K562 (cell line): Measurements from ENCODE around the gene BMPR2. TPM values are rescaled to one million over a fixed set of nuclear protein-coding genes. Genes with fewer than 3 reads are reported as not detected.

ENCODE experiments used
- ATAC-seq: fragments of 200-7000 bp; cut with Tn5 transposase; 3 replicates; pipeline ENCODE4 v1.9.1; 2020; ENCODE audit warnings: moderate library complexity
- BruUV-seq: library from RNA; stranded (reverse); fragments of 400-500 nt; replicated peaks from 2 replicates; lab custom pipeline; 2021; lab: Mats Ljungman, UMichigan
- CTCF ChIA-PET: fragments of 300-600 bp; formaldehyde crosslinking; extraction: SDS; loops from one replicate; lab custom pipeline; 2021; ENCODE audit warnings: low intra/inter-chr PET ratio; lab: Yijun Ruan, JAX
- POLR2A ChIA-PET: fragments of 300-600, 350-650 bp; sonication (Branson Sonifier 250); formaldehyde crosslinking; extraction: SDS; loops from one replicate; lab custom pipeline; 2021; ENCODE audit warnings: antibody characterized with exemption, inconsistent platforms; lab: Yijun Ruan, JAX
- DNase-seq, 4 experiments: peaks; one replicate each; pipeline versions ENCODE4 v3.0.0 to v3.0.0-alpha.2; 2011 to 2018; ENCODE audit warnings: low spot score in 3 of 4, mixed read lengths in 3 of 4; ENCODE audit errors: extremely low read depth in 1 of 4
- FAIRE-seq: peaks from 2 replicates; lab custom pipeline; 2011; peaks lifted over from hg19 to GRCh38; lab: Jason Lieb, UNC
- H2AFZ ChIP-seq: 2 replicates; pipeline ENCODE4 v1.6.0; 2011; ENCODE audit warnings: low read depth, low read length, control low read depth, inconsistent platforms
- H3K27ac ChIP-seq: fragments of 200-600 bp; 3 replicates; pipeline ENCODE4 v1.8.0; 2011; ENCODE audit warnings: low read depth, mild to moderate bottlenecking, control low read depth, inconsistent platforms, low read length, moderate library complexity, mixed read lengths; ENCODE audit errors: extremely low read depth
- H3K27me3 ChIP-seq, 2 experiments: fragments of 300-600 bp in 1 of 2; 2 replicates in 1 of 2; 3 replicates in 1 of 2; pipeline versions ENCODE4 v1.6.0 to v1.8.0; 2011; ENCODE audit warnings: inconsistent platforms in 2 of 2, low read length in 2 of 2, mild to moderate bottlenecking in 1 of 2, mixed read lengths in 1 of 2, moderate library complexity in 1 of 2; ENCODE audit not compliant: control insufficient read depth in 2 of 2, insufficient read depth in 2 of 2
- H3K36me3 ChIP-seq: fragments of 300-600 bp; 3 replicates; pipeline ENCODE4 v1.8.0; 2011; ENCODE audit warnings: mild to moderate bottlenecking, low read length, inconsistent platforms; ENCODE audit not compliant: control insufficient read depth, insufficient read depth
- H3K4me1 ChIP-seq, 2 experiments: fragments of 200-600 bp in 1 of 2; replicated peaks in 1 of 2; 2 replicates in 1 of 2; 3 replicates in 1 of 2; pipeline versions ENCODE4 v1.5.1 to v1.8.0; 2011; ENCODE audit warnings: inconsistent platforms in 2 of 2, low read length in 2 of 2, mild to moderate bottlenecking in 1 of 2, mixed read lengths in 1 of 2, moderate library complexity in 1 of 2; ENCODE audit not compliant: control insufficient read depth in 2 of 2, insufficient read depth in 2 of 2
- H3K4me2 ChIP-seq: 2 replicates; pipeline ENCODE4 v1.6.1; 2011; ENCODE audit warnings: low read length, control low read depth, inconsistent platforms, mixed read lengths; ENCODE audit not compliant: insufficient read depth
- H3K4me3 ChIP-seq: fragments of 200-600 bp; sonication (generic), shearing (Covaris generic); 2 replicates; pipeline ENCODE4 v1.5.1; 2016; ENCODE audit warnings: control low read depth, inconsistent platforms
- H3K79me2 ChIP-seq: fragments of 200-600 bp; 3 replicates; pipeline ENCODE4 v1.8.0; 2011; ENCODE audit warnings: low read length, inconsistent platforms; ENCODE audit not compliant: control insufficient read depth, insufficient read depth
- H3K9ac ChIP-seq, 2 experiments: 2 replicates each; pipeline versions ENCODE4 v1.6.0 to v1.6.1; 2011; ENCODE audit warnings: low read depth in 2 of 2, low read length in 2 of 2, control low read depth in 1 of 2, inconsistent platforms in 1 of 2, mild to moderate bottlenecking in 1 of 2, mixed read lengths in 1 of 2; ENCODE audit not compliant: insufficient read depth in 1 of 2
- H3K9me1 ChIP-seq: one replicate; pipeline ENCODE4 v1.6.0; 2011; ENCODE audit warnings: inconsistent platforms, mild to moderate bottlenecking, low read length, moderate library complexity; ENCODE audit not compliant: control insufficient read depth, insufficient read depth
- H3K9me3 ChIP-seq: replicated peaks from 2 replicates; pipeline ENCODE4 v1.5.1; 2011; ENCODE audit warnings: low read depth, low read length, inconsistent platforms; ENCODE audit not compliant: control insufficient read depth, insufficient read depth
- H4K20me1 ChIP-seq: replicated peaks from 2 replicates; pipeline ENCODE4 v1.6.1; 2011; ENCODE audit warnings: low read length, inconsistent platforms, mixed read lengths; ENCODE audit not compliant: control insufficient read depth, insufficient read depth
- ATF4 ChIP-seq: fragments of 450-650 bp; formaldehyde crosslinking; IDR thresholded peaks from 2 replicates; pipeline ENCODE4 v1.4.0; 2022; ENCODE audit warnings: mild to moderate bottlenecking, moderate library complexity
- ATF6 ChIP-seq: sonication (generic); formaldehyde crosslinking; IDR thresholded peaks from 2 replicates; pipeline ENCODE4 v1.4.0; 2020; ENCODE audit warnings: mild to moderate bottlenecking, missing genetic modification reagents
- BCL6 ChIP-seq: fragments of 250-450 bp; sonication (Bioruptor Pico); IDR thresholded peaks from 2 replicates; pipeline ENCODE4 v1.4.0; 2020
- CEBPG ChIP-seq, 3 experiments: fragments of 200-800 bp in 1 of 3; sonication (Bioruptor generic) in 1 of 3; sonication (generic) in 1 of 3; formaldehyde crosslinking in 1 of 3; IDR thresholded peaks in 2 of 3; conservative IDR thresholded peaks in 1 of 3; 2 replicates each; pipeline versions ENCODE4 v1.6.1 to v1.8.0; 2016 to 2022; ENCODE audit warnings: missing compliant biosample characterization in 2 of 3, missing genetic modification characterization in 2 of 3, mild to moderate bottlenecking in 1 of 3, missing genetic modification reagents in 1 of 3
- CHCHD3 ChIP-seq: fragments of 250-450 bp; sonication (Bioruptor Pico); IDR thresholded peaks from 2 replicates; pipeline ENCODE4 v2.1.2; 2022; ENCODE audit warnings: mild to moderate bottlenecking
- ETV1 ChIP-seq: fragments of 450-650 bp; conservative IDR thresholded peaks from 2 replicates; pipeline ENCODE4 v1.6.1; 2016; ENCODE audit warnings: missing genetic modification characterization, control low read depth, low read depth, missing compliant biosample characterization
- GATAD2A ChIP-seq: fragments of 450-650 bp; IDR thresholded peaks from 2 replicates; pipeline ENCODE4 v1.6.1; 2017
- LARP7 ChIP-seq: fragments of 450-650 bp; IDR thresholded peaks from 2 replicates; pipeline ENCODE4 v1.6.1; 2016
- PKNOX1 ChIP-seq: fragments of 450-650 bp; IDR thresholded peaks from 2 replicates; pipeline ENCODE4 v1.6.1; 2016
- POLR2H ChIP-seq: IDR thresholded peaks from 2 replicates; pipeline ENCODE4 v1.6.1; 2016; ENCODE audit warnings: missing genetic modification characterization, low read depth, mild to moderate bottlenecking, control low read depth, missing compliant biosample characterization, moderate library complexity
- TRIM24 ChIP-seq, 2 experiments: fragments of 450-650 bp; IDR thresholded peaks; 2 replicates each; pipeline ENCODE4 v1.6.1; 2016
- ZNF23 ChIP-seq: fragments of 250-450 bp; sonication (Bioruptor Pico); IDR thresholded peaks from 2 replicates; pipeline ENCODE4 v1.4.0; 2020; ENCODE audit warnings: mild to moderate bottlenecking
- WGBS: fragments of 100-300 bp; shearing (Covaris generic); methylation state at CpG from one replicate; pipeline ENCODE4 v1.1.6; 2016; ENCODE audit warnings: low coverage, mixed read lengths; ENCODE audit not compliant: insufficient coverage; ENCODE audit errors: missing lambda C conversion rate; 5-methylcytosine and 5-hydroxymethylcytosine counted together
- in situ Hi-C: fragments of 300-500 bp; cut with MboI; formaldehyde crosslinking; loops from 4 replicates; pipeline ENCODE4 v1.15.0; 2018; ENCODE audit warnings: inconsistent platforms, mixed read lengths
- intact Hi-C: fragments of 100-400 bp; cut with micrococcal nuclease; formaldehyde crosslinking; loops from 2 replicates; pipeline ENCODE4 v1.14.2; 2022
- polyA plus RNA-seq, 8 experiments: library from polyadenylated mRNA; depleted of rRNA in 4 of 8; stranded (reverse) in 5 of 8; unstranded in 3 of 8; fragments of >200 nt; fragmentation: Nextera tagmentation in 2 of 8; fragmentation: Illumina TruSeq in 1 of 8; extraction: Ambion mirVana in 2 of 8; extraction: Trizol in 1 of 8; gene quantifications; 2 replicates each; pipeline versions ENCODE4 v1.2.1 to v1.2.3, GENCODE V29; 2011 to 2014; ENCODE audit warnings: inconsistent platforms in 1 of 8, missing spikeins in 1 of 8
- total RNA-seq, 7 experiments: library from RNA; depleted of rRNA in 6 of 7; stranded (reverse); fragments of >200 nt in 6 of 7; fragmentation: Illumina TruSeq in 2 of 7; extraction: Trizol in 2 of 7; gene quantifications; 2 replicates each; pipeline versions ENCODE4 v1.2.1 to v1.2.3, GENCODE V29; 2011 to 2021; ENCODE audit warnings: low replicate concordance in 1 of 7
- TF ChIP-seq, protein P1 (sequence below): fragments of 250-450 bp; sonication (Bioruptor Pico); IDR thresholded peaks from 2 replicates; pipeline ENCODE4 v1.5.0; 2021; ENCODE audit warnings: mild to moderate bottlenecking, moderate library complexity
- TF ChIP-seq, protein P2 (sequence below), 2 experiments: fragments of 450-650 bp in 1 of 2; sonication (generic) in 1 of 2; formaldehyde crosslinking in 1 of 2; IDR thresholded peaks in 1 of 2; conservative IDR thresholded peaks in 1 of 2; 2 replicates each; pipeline versions ENCODE4 v1.6.1 to v1.8.1; 2016 to 2023; ENCODE audit warnings: mild to moderate bottlenecking in 2 of 2, moderate library complexity in 2 of 2, inconsistent platforms in 1 of 2, missing genetic modification reagents in 1 of 2

BMPR2 gene
- total and polyA plus RNA-seq, 9 of the 15 experiments (the other 6 are each of a cell fraction or from before 2014, with no cell fraction given): 0.73 to 5.0 (median 3.3) TPM

- H3K9me3 ChIP-seq: no peaks in the 10 kb centered on the region
- DNase-seq (no peak), FAIRE-seq (no peak), ATAC-seq (no peak)
- no peaks in the 10 kb centered on the region for H3K9me1 ChIP-seq
- no peak overlapping the region for H3K4me2 ChIP-seq
- no peak for TF ChIP-seq ETV1 (tag)
- TF ChIP-seq, protein P1, sequence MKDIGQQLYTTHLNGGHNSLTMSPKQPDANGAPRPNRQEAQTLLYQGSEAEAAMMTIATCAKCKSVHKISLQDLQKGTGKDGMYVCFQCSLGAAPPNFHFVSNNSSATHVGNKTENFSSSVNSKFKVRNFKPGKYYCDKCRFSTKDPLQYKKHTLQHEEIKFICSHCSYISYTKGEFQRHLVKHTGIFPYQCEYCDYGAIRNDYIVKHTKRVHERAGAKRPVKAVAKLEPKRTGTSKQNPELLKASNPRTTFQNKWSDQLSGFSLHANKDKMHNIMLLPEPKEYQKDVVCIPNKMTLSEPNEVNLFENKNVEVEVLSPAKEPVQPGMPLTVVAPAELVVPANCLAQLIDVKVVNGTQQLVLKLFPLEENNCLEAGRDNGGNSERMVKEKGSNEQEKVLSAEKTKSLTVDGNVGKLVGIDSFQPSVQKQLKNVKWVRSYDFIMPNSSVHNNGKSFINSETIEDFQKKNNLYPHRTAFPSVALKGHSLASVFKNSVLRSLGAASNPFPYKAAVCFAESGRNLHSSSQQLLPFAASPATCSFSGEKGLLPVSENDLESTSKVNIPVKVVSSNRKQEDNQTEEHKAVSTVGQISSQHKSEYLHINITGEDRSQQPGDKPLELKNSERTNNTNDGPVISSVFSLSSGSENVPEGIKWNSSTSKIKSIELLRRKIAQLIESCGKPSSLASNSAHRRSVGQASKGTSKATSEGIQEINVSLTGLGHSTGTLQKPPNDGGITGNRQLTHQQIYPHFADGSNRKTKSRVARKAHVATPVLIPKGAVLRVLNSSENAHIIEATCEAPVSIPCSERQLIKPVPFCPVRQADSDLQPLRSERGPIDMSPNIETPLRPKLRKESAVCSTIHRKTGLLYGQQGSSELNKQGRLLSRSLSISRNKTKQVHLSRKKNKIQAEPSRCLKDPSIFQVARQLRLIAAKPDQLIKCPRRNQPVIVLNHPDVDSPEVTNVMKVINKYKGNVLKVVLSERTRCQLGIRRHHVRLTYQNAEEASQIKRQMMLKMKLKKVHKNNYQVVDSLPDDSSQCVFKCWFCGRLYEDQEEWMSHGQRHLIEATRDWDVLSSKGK (CRISPR knock-in tag): no peak
- no peak for TF ChIP-seq CEBPG (CRISPR knock-in tag; IDR thresholded peaks at IDR 0.05)
- TF ChIP-seq CEBPG (tag; conservative IDR thresholded peaks at IDR 0.05 in 1 of 2, IDR thresholded peaks at IDR 0.05 in 1 of 2): peak in 1 of 2 experiments; percentile 53; a peak in 2 of 4 replicates
- peak; percentile 84 for TF ChIP-seq PKNOX1
- TF ChIP-seq CHCHD3 (CRISPR knock-in tag): no peak
- TF ChIP-seq ATF4 (CRISPR knock-in tag): no peak
- no peak for TF ChIP-seq GATAD2A
- no peak for TF ChIP-seq LARP7
- TF ChIP-seq, protein P2, sequence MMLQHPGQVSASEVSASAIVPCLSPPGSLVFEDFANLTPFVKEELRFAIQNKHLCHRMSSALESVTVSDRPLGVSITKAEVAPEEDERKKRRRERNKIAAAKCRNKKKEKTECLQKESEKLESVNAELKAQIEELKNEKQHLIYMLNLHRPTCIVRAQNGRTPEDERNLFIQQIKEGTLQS (IDR thresholded peaks at IDR 0.05): peak; percentile 25; the same call in 1 of the 2 replicates
- TF ChIP-seq, protein P2 (CRISPR knock-in tag; conservative IDR thresholded peaks at IDR 0.05): no peak
- no peak for TF ChIP-seq BCL6 (CRISPR knock-in tag)
- TF ChIP-seq TRIM24 (IDR thresholded peaks at IDR 0.05): no peak
- TF ChIP-seq ZNF23 (CRISPR knock-in tag): no peak
- TF ChIP-seq ATF6 (CRISPR knock-in tag): no peak
- no peak for TF ChIP-seq POLR2H
- CTCF ChIA-PET: no interaction called here
- H3K9ac ChIP-seq: no peak overlapping the region
- H3K27me3 ChIP-seq: no peaks in the 10 kb centered on the region
- BruUV-seq: no TSS peak
- H3K4me3 ChIP-seq: no peak overlapping the region
- H3K4me1 ChIP-seq: no peaks in the 10 kb centered on the region
- no peaks in the 10 kb centered on the region for H3K79me2 ChIP-seq
- no peak overlapping the region for H2AFZ ChIP-seq
- intact Hi-C loops: no loop called here
- no peaks in the 10 kb centered on the region for H4K20me1 ChIP-seq
- POLR2A ChIA-PET: no interaction called here
- 92% methylated on average over 1 of the region's 1 CpG for WGBS
- no peaks in the 10 kb centered on the region for H3K36me3 ChIP-seq
- no peak overlapping the region for H3K27ac ChIP-seq
- in situ Hi-C loops: no loop called here
Measured at GRCh38 chr2:202519453-202519852, 143.3 kb downstream of the BMPR2 start.
